ENCODE data around the gene ASB15.

Gene ASB15

GRCh38 chr7:123639631-123640030 lies 38.0 kb downstream of the ASB15 start:
- Histone ChIP-seq H3K36me3 (ENCODE audit: insufficient read depth, low read length) (no peaks in the 10 kb centered on the region), H3K9me2 (replicated peaks; ENCODE audit: low read depth, low read length) (no peaks in the 10 kb centered on the region), H3F3A (ENCODE audit: low read depth) (no peaks in the 10 kb centered on the region), H4K20me1 (ENCODE audit: insufficient read depth, low read length, poor library complexity, severe bottlenecking) (no peaks in the 10 kb centered on the region), H2AFZ (ENCODE audit: low read length) (no peak overlapping the region), H3K9ac (ENCODE audit: low read depth, low read length, poor library complexity, severe bottlenecking) (no peak overlapping the region), H3K4me1 (ENCODE audit: insufficient read depth, low read length, poor library complexity, severe bottlenecking) (no peaks in the 10 kb centered on the region), H3K27me3 (ENCODE audit: insufficient read depth, low read length, poor library complexity, severe bottlenecking) (no peaks in the 10 kb centered on the region), H3K79me2 (ENCODE audit: insufficient read depth, low read length) (no peaks in the 10 kb centered on the region), H3K4me2 (ENCODE audit: low read depth, low read length, poor library complexity, severe bottlenecking) (no peak overlapping the region), H3K9me3 (ENCODE audit: insufficient read depth, low read depth, low read length) (no peaks in the 10 kb centered on the region), H3K4me3 (ENCODE audit: low read length, poor library complexity, severe bottlenecking) (no peak overlapping the region)
- no peak for TF ChIP-seq EZH2phosphoT487 (IDR thresholded peaks at IDR 0.05; ENCODE audit: borderline replicate concordance)

GRCh38 chr7:123640583-123640982 lies 39.0 kb downstream of the ASB15 start:
- Histone ChIP-seq H3K4me1 (ENCODE audit: insufficient read depth, low read length, poor library complexity, severe bottlenecking) (no peaks in the 10 kb centered on the region), H2AFZ (ENCODE audit: low read length) (no peak overlapping the region), H3F3A (ENCODE audit: low read depth) (no peaks in the 10 kb centered on the region), H3K9me3 (ENCODE audit: insufficient read depth, low read depth, low read length) (no peaks in the 10 kb centered on the region), H3K9me2 (replicated peaks; ENCODE audit: low read depth, low read length) (no peaks in the 10 kb centered on the region), H4K20me1 (ENCODE audit: insufficient read depth, low read length, poor library complexity, severe bottlenecking) (no peaks in the 10 kb centered on the region), H3K9ac (ENCODE audit: low read depth, low read length, poor library complexity, severe bottlenecking) (no peak overlapping the region), H3K36me3 (ENCODE audit: insufficient read depth, low read length) (no peaks in the 10 kb centered on the region), H3K79me2 (ENCODE audit: insufficient read depth, low read length) (no peaks in the 10 kb centered on the region), H3K4me3 (ENCODE audit: low read length, poor library complexity, severe bottlenecking) (no peak overlapping the region), H3K27me3 (ENCODE audit: insufficient read depth, low read length, poor library complexity, severe bottlenecking) (no peaks in the 10 kb centered on the region), H3K4me2 (ENCODE audit: low read depth, low read length, poor library complexity, severe bottlenecking) (no peak overlapping the region)
- TF ChIP-seq CTCF (conservative IDR thresholded peaks at IDR 0.05; ENCODE audit: low read length) (no peak), EZH2phosphoT487 (IDR thresholded peaks at IDR 0.05; ENCODE audit: borderline replicate concordance) (no peak)

GRCh38 chr7:123641901-123642300 lies 40.3 kb downstream of the ASB15 start:
- TF ChIP-seq EZH2phosphoT487 (IDR thresholded peaks at IDR 0.05; ENCODE audit: borderline replicate concordance) = no peak
- H3K4me1 ChIP-seq (ENCODE audit: insufficient read depth, low read length, poor library complexity, severe bottlenecking) = no peaks in the 10 kb centered on the region
- no peaks in the 10 kb centered on the region for H3K9me3 ChIP-seq (ENCODE audit: insufficient read depth, low read depth, low read length)
- H4K20me1 ChIP-seq (ENCODE audit: insufficient read depth, low read length, poor library complexity, severe bottlenecking) = no peaks in the 10 kb centered on the region
- no peaks in the 10 kb centered on the region for H3K79me2 ChIP-seq (ENCODE audit: insufficient read depth, low read length)
- H3K36me3 ChIP-seq (ENCODE audit: insufficient read depth, low read length) = no peaks in the 10 kb centered on the region
- no peaks in the 10 kb centered on the region for H3K27me3 ChIP-seq (ENCODE audit: insufficient read depth, low read length, poor library complexity, severe bottlenecking)
- no peak overlapping the region for H3K4me3 ChIP-seq (ENCODE audit: low read length, poor library complexity, severe bottlenecking)
- no peak overlapping the region for H3K4me2 ChIP-seq (ENCODE audit: low read depth, low read length, poor library complexity, severe bottlenecking)
- H2AFZ ChIP-seq (ENCODE audit: low read length) = no peak overlapping the region
- H3K9me2 ChIP-seq (replicated peaks; ENCODE audit: low read depth, low read length) = no peaks in the 10 kb centered on the region
- no peaks in the 10 kb centered on the region for H3F3A ChIP-seq (ENCODE audit: low read depth)
- H3K9ac ChIP-seq (ENCODE audit: low read depth, low read length, poor library complexity, severe bottlenecking) = no peak overlapping the region

- Histone ChIP-seq H3K4me3 (ENCODE audit: low read length, poor library complexity, severe bottlenecking) (no peak overlapping the region), H3K9me3 (ENCODE audit: insufficient read depth, low read depth, low read length) (no peaks in the 10 kb centered on the region), H3F3A (ENCODE audit: low read depth) (no peaks in the 10 kb centered on the region), H2AFZ (ENCODE audit: low read length) (0 out of 2 replicates have a peak overlapping the region, but pooled peaks have one; percentile 9), H3K4me1 (ENCODE audit: insufficient read depth, low read length, poor library complexity, severe bottlenecking) (no peaks in the 10 kb centered on the region), H3K27me3 (ENCODE audit: insufficient read depth, low read length, poor library complexity, severe bottlenecking) (no peaks in the 10 kb centered on the region), H4K20me1 (ENCODE audit: insufficient read depth, low read length, poor library complexity, severe bottlenecking) (no peaks in the 10 kb centered on the region), H3K79me2 (ENCODE audit: insufficient read depth, low read length) (no peaks in the 10 kb centered on the region), H3K36me3 (ENCODE audit: insufficient read depth, low read length) (no peaks in the 10 kb centered on the region), H3K4me2 (ENCODE audit: low read depth, low read length, poor library complexity, severe bottlenecking) (peak overlapping the region; percentile 26), H3K9ac (ENCODE audit: low read depth, low read length, poor library complexity, severe bottlenecking) (no peak overlapping the region), H3K9me2 (replicated peaks; ENCODE audit: low read depth, low read length) (no peaks in the 10 kb centered on the region)
- TF ChIP-seq CTCF (conservative IDR thresholded peaks at IDR 0.05; ENCODE audit: low read length) = no peak
- TF ChIP-seq EZH2phosphoT487 (IDR thresholded peaks at IDR 0.05; ENCODE audit: borderline replicate concordance) = no peak
Observed at GRCh38 chr7:123643495-123644441, 42.1 kb downstream of the ASB15 start.
